ENCODE data around the gene MELTF. TPM values are rescaled to one million over a fixed set of nuclear protein-coding genes. Genes with fewer than 3 reads are reported as not detected.

The MELTF gene
- polyA plus RNA-seq, 2 of the 4 experiments (the other 2 are of a cell fraction): 10.5 to 23.4 TPM

DNA sequence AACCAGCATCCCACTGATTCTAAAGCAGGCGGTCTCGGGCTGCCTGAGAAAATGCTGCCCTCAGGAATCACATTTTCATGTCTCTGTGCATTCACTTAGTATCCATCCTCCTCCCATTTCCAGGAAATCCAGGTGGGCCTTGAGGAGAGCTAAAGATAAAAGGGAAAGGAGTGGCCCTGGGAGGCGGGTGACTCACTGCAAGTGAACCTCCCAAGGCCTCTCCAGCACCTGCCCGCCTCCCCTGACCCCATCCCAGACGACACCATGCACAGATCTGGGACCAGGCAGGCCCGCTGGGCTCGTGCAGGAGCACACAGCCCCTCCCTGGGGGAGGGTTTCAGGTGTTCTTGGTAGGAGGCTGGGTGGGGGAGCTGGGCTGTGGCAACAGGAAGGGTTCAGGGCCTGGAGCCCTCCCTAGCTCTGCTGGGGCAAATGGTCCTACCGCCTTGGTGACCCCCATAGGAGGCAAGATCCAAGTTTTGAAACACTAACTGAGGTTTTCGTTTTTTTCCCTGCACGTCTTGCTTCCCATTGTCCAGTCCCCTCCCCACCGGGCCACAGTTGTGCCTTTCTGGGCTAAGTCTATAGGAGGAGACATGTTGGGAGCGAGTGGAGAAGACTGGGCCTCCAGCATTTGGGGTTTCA is 22.2 kb downstream of the MELTF start:
- ATAC-seq: no peak

DNA sequence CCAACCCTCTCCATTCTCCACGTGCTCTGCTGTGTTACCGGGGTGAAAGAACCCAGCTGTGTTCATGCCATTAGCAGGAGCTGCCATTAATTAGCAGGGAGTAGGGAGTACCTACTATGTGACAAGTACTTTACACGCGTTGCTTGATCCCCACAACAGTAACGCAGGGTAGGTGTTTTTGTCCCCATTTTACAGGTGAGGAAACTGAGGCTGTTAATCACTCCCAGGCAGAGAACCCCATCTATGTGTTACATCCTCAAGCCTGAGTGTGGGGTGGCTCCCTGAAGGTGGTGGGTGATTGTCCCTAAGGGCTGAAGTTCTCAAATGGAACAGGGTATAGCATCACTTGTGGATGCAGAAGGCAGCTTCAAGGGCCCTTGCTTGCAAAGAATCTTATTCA is 22.8 kb downstream of the MELTF start:
- ChIA-PET POLR2A (no interaction called here), CTCF (interaction anchor here (0.7 to 8.5 kb wide), 2 partner anchors 22 to 180 kb away, joined by 3 to 49 read pairs; partner anchors contain the start of gene MELTF)
- ATAC-seq (no peak), FAIRE-seq (no peak), DNase-seq (ENCODE audit: low read depth in 1 of 2, low spot score in 1 of 2) (no peak)
- TF ChIP-seq ZC3H11A (IDR thresholded peaks at IDR 0.05) (no peak), SMC3 (IDR thresholded peaks at IDR 0.05) (no peak), ESRRA (IDR thresholded peaks at IDR 0.05; ENCODE audit: borderline replicate concordance, low read length) (no peak), MAZ (IDR thresholded peaks at IDR 0.05; ENCODE audit: borderline replicate concordance, low read depth, low read length) (no peak), NR3C1 (IDR thresholded peaks at IDR 0.05) (no peak), CBX2 (IDR thresholded peaks at IDR 0.05; ENCODE audit: borderline replicate concordance, low read depth) (no peak)
- TF ChIP-seq, protein P1, sequence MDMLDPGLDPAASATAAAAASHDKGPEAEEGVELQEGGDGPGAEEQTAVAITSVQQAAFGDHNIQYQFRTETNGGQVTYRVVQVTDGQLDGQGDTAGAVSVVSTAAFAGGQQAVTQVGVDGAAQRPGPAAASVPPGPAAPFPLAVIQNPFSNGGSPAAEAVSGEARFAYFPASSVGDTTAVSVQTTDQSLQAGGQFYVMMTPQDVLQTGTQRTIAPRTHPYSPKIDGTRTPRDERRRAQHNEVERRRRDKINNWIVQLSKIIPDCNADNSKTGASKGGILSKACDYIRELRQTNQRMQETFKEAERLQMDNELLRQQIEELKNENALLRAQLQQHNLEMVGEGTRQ (IDR thresholded peaks at IDR 0.05): no peak
- TF ChIP-seq, protein P2, sequence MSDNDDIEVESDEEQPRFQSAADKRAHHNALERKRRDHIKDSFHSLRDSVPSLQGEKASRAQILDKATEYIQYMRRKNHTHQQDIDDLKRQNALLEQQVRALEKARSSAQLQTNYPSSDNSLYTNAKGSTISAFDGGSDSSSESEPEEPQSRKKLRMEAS (IDR thresholded peaks at IDR 0.05): no peak
- Histone ChIP-seq H3K9me3 (no peaks in the 10 kb centered on the region), H3K4me1 (peaks cover 7% of the 10 kb centered on the region), H3K4me2 (no peak overlapping the region), H3K27ac (no peak overlapping the region), H3K4me3 (no peak overlapping the region)
- WGBS (ENCODE audit: missing lambda C conversion rate): 100% methylated on average over 5 of the region's 5 CpGs

More for the DNA sequence above, 22.2 kb downstream of the MELTF start:
- Histone ChIP-seq H3K27ac (no peak overlapping the region), H3K9me3 (no peaks in the 10 kb centered on the region), H3K4me1 (peaks cover 7% of the 10 kb centered on the region), H3K4me3 (no peak overlapping the region), H3K4me2 (no peak overlapping the region)
- TF ChIP-seq TP53 (CRISPR knock-in tag; IDR thresholded peaks at IDR 0.05) (no peak), SMC3 (IDR thresholded peaks at IDR 0.05) (no peak), EP300 (IDR thresholded peaks at IDR 0.05) (no peak), TFCP2L1 (CRISPR knock-in tag; IDR thresholded peaks at IDR 0.05) (no peak)
- ChIA-PET CTCF (interaction anchor here (0.8 to 8.5 kb wide), 2 partner anchors 22 to 180 kb away, joined by 3 to 49 read pairs; partner anchors contain the start of gene MELTF), POLR2A (no interaction called here)
- WGBS (ENCODE audit: missing lambda C conversion rate): 79% methylated on average over 10 of the region's 12 CpGs
- no peak for DNase-seq (ENCODE audit: low read depth in 1 of 2, low spot score in 1 of 2)
- FAIRE-seq: no peak

DNA sequence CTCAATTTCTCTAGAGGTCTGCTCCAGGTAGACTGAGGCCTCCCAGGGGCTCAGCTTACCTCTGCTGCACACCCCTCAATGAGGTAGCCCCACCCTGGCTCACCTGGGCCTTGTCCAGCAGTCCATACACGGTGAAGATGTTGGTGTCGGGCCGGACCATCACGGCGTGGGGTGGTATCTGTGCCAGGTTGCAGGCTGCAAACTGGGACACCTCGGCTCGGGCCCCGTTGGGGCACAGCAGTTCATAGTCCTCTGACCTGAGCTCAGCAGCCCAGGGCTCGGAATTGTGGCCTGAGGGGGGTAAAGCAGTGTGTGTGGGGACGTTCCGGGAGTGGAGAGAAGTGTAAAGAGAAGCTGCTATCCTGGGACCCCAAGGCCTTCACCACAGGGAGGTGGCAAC is 23.2 kb downstream of the MELTF start:
- POLR2A ChIA-PET: no interaction called here
- CTCF ChIA-PET: interaction anchor here (0.7 to 8.5 kb wide), 5 partner anchors 23 to 181 kb away, joined by 3 to 49 read pairs (median 3); partner anchors contain the start of gene MELTF
- H3K27ac ChIP-seq: no peak overlapping the region
- TF ChIP-seq POLR2AphosphoS2 (conservative IDR thresholded peaks at IDR 0.05; ENCODE audit: low read length): no peak
- no peak for TF ChIP-seq KDM5A (IDR thresholded peaks at IDR 0.05)
- no peak overlapping the region for H3K4me2 ChIP-seq
- DNase-seq (ENCODE audit: low read depth in 1 of 2, low spot score in 1 of 2) (no peak), FAIRE-seq (no peak), ATAC-seq (no peak)
- H3K9me3 ChIP-seq: no peaks in the 10 kb centered on the region
- H3K4me1 ChIP-seq: peaks cover 7% of the 10 kb centered on the region
- no peak overlapping the region for H3K4me3 ChIP-seq
- 98% methylated on average over 8 of the region's 11 CpGs for WGBS (ENCODE audit: missing lambda C conversion rate)

DNA sequence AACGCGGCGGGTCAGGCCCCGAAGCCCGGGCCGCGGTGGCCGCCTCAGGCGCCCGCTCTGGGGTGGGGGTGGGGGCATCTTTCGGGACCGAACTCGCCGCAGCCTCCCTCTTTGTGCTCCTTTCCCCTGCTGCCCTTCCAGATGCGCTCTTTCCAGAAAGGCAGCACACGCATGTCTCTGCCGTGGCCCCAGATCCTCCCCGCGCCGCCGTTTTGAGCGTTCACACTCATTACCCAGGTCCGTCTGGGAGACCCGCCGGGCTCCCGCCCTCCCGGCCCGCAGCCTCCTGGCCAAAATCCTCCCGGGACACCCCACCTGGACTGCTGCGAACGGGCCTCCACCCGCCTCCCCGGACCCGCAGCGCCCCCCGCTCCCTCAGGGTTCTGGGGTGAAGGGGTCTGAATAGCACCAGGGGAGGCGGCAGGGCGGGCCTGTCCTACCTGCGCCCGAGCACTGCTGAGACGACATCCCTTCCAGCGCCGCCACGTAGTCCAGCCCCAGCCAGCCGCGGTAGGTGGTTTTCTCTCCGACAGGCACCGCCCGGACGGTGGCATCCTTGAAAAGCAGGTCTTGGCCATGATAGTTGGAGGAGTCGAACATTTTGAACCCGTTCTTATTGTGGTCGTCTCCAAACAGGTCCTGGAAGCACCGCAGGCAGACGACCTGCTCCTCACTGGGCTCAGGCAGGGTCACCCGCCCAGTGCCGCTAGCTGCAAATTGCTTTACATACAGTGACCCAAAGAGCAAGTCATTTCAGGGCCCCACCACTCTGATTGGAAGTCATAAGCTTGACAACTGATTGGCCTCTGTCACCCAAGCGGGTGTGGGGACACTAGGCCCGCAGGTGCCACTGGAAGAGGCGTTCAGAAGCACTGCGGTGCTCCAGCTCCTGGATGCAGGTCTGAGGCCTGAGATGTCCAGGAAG is 25.9 kb downstream of the MELTF start:
- Histone ChIP-seq H3K9me3 (no peaks in the 10 kb centered on the region), H3K4me3 (peak overlapping the region; percentile 54), H3K27ac (peak overlapping the region; percentile 92 to 99), H3K4me1 (peaks cover 7% of the 10 kb centered on the region), H3K4me2 (peak overlapping the region; percentile 92)
- WGBS (ENCODE audit: missing lambda C conversion rate): 75% methylated on average over 23 of the region's 61 CpGs
- CTCF ChIA-PET: interaction anchor here (0.6 to 2.8 kb wide), 17 partner anchors 9 to 183 kb away, joined by 3 to 15 read pairs (median 4); partner anchors contain the start of gene MELTF
- POLR2A ChIA-PET: interaction anchor here (0.6 kb wide), 1 partner anchor 26 kb away, joined by 3 read pairs; the partner anchor contains the start of gene MELTF
- DNase-seq (ENCODE audit: low read depth in 1 of 2, low spot score in 1 of 2) (no peak), ATAC-seq (peak in 1 of 2 experiments; percentile 3; a peak in 2 of 6 replicates), FAIRE-seq (no peak)
- TF ChIP-seq HOXA7 (CRISPR knock-in tag; IDR thresholded peaks at IDR 0.05) (no peak), ZC3H11A (IDR thresholded peaks at IDR 0.05) (no peak), RCOR1 (IDR thresholded peaks at IDR 0.05; ENCODE audit: low read depth, low read length) (no peak), FOSB (CRISPR knock-in tag; IDR thresholded peaks at IDR 0.05) (no peak), POLR2A (IDR thresholded peaks at IDR 0.05; ENCODE audit: low read length) (no peak), SREBF2 (IDR thresholded peaks at IDR 0.05) (no peak), BHLHE40 (IDR thresholded peaks at IDR 0.05; ENCODE audit: low read depth, low read length) (no peak), CEBPB (IDR thresholded peaks at IDR 0.05) (no peak), JUNB (IDR thresholded peaks at IDR 0.05) (no peak), PHF8 (IDR thresholded peaks at IDR 0.05; ENCODE audit: borderline replicate concordance, low read depth) (no peak), HOXB13 (CRISPR knock-in tag; IDR thresholded peaks at IDR 0.05; ENCODE audit: low read depth) (no peak), KDM5A (IDR thresholded peaks at IDR 0.05) (no peak), RNF2 (IDR thresholded peaks at IDR 0.05; ENCODE audit: borderline replicate concordance, low read depth) (no peak), MYC (IDR thresholded peaks at IDR 0.05; ENCODE audit: borderline replicate concordance, low read length) (no peak), RFX5 (IDR thresholded peaks at IDR 0.05) (no peak)
- TF ChIP-seq, protein P3, sequence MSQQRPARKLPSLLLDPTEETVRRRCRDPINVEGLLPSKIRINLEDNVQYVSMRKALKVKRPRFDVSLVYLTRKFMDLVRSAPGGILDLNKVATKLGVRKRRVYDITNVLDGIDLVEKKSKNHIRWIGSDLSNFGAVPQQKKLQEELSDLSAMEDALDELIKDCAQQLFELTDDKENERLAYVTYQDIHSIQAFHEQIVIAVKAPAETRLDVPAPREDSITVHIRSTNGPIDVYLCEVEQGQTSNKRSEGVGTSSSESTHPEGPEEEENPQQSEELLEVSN (IDR thresholded peaks at IDR 0.05; ENCODE audit: borderline replicate concordance, low read depth): no peak
- TF ChIP-seq, protein P4, sequence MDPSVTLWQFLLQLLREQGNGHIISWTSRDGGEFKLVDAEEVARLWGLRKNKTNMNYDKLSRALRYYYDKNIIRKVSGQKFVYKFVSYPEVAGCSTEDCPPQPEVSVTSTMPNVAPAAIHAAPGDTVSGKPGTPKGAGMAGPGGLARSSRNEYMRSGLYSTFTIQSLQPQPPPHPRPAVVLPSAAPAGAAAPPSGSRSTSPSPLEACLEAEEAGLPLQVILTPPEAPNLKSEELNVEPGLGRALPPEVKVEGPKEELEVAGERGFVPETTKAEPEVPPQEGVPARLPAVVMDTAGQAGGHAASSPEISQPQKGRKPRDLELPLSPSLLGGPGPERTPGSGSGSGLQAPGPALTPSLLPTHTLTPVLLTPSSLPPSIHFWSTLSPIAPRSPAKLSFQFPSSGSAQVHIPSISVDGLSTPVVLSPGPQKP (IDR thresholded peaks at IDR 0.05; ENCODE audit: low read depth, low read length): no peak

Measured in A549 (cell line).